Smooth muscle cell (in vitro differentiated cells): Measurements from ENCODE around the gene CD300LF. TPM values are rescaled to one million over a fixed set of nuclear protein-coding genes. Genes with fewer than 3 reads are reported as not detected.

Source experiments
- DNase-seq: peaks from one replicate; lab custom pipeline; 2025; ENCODE audit not compliant: unreplicated experiment; lab: John Stamatoyannopoulos, UW
- H2AFZ ChIP-seq: fragments of 200-600 bp; sonication (generic); 2 replicates; pipeline ENCODE4 v1.6.0; 2016; ENCODE audit warnings: antibody characterized with exemption, low read depth, mild to moderate bottlenecking
- H3F3A ChIP-seq: fragments of 200-600 bp; sonication (generic); 2 replicates; pipeline ENCODE4 v1.6.0; 2017; ENCODE audit warnings: antibody characterized with exemption, low read depth
- H3K27ac ChIP-seq: fragments of 200-600 bp; sonication (generic); 2 replicates; pipeline ENCODE4 v1.5.1; 2016; ENCODE audit warnings: low read depth, mild to moderate bottlenecking
- H3K27me3 ChIP-seq: fragments of 200-600 bp; sonication (generic); 2 replicates; pipeline ENCODE4 v1.6.1; 2016; ENCODE audit warnings: low read depth, mild to moderate bottlenecking
- H3K36me3 ChIP-seq: fragments of 200-600 bp; sonication (generic); 2 replicates; pipeline ENCODE4 v1.5.1; 2016; ENCODE audit warnings: low read depth
- H3K4me1 ChIP-seq: fragments of 200-600 bp; sonication (generic); 2 replicates; pipeline ENCODE4 v1.5.1; 2016; ENCODE audit warnings: low read depth
- H3K4me2 ChIP-seq: fragments of 200-600 bp; sonication (generic); 2 replicates; pipeline ENCODE4 v1.6.0; 2016; ENCODE audit warnings: mild to moderate bottlenecking
- H3K4me3 ChIP-seq: fragments of 200-600 bp; sonication (generic); 2 replicates; pipeline ENCODE4 v1.5.1; 2016; ENCODE audit warnings: mild to moderate bottlenecking
- H3K79me2 ChIP-seq: fragments of 200-600 bp; sonication (generic); 2 replicates; pipeline ENCODE4 v1.6.0; 2016; ENCODE audit warnings: low read depth, mild to moderate bottlenecking
- H3K9ac ChIP-seq: fragments of 200-600 bp; sonication (generic); 2 replicates; pipeline ENCODE4 v1.6.0; 2016; ENCODE audit warnings: low read depth
- H3K9me3 ChIP-seq: fragments of 200-600 bp; sonication (generic); replicated peaks from 2 replicates; pipeline ENCODE4 v1.5.1; 2016; ENCODE audit warnings: low read depth
- H4K20me1 ChIP-seq: fragments of 200-600 bp; sonication (generic); 2 replicates; pipeline ENCODE4 v1.6.0; 2016; ENCODE audit warnings: low read depth
- WGBS: methylation state at CpG from one replicate; pipeline ENCODE4 v1.1.7; 2016; ENCODE audit warnings: low lambda C conversion rate; 5-methylcytosine and 5-hydroxymethylcytosine counted together
- polyA plus RNA-seq: library from polyadenylated mRNA; unstranded; fragments of >200 nt; fragmentation: Nextera tagmentation; extraction: Ambion mirVana; gene quantifications from 2 replicates; pipeline ENCODE4 v1.2.1, GENCODE V29; 2016
- total RNA-seq: library from RNA; depleted of rRNA; stranded (reverse); fragments of >200 nt; gene quantifications from 2 replicates; pipeline ENCODE4 v1.2.3, GENCODE V29; 2014
- TF ChIP-seq, protein P1 (sequence below): fragments of 200-600 bp; sonication (generic); IDR thresholded peaks from 2 replicates; pipeline ENCODE4 v1.5.1; 2017; ENCODE audit warnings: borderline replicate concordance, mild to moderate bottlenecking, antibody characterized with exemption; ENCODE audit not compliant: insufficient read depth, poor library complexity, severe bottlenecking

CD300LF gene
- total and polyA plus RNA-seq, 2 experiments from 2014 or later = not detected

DNA sequence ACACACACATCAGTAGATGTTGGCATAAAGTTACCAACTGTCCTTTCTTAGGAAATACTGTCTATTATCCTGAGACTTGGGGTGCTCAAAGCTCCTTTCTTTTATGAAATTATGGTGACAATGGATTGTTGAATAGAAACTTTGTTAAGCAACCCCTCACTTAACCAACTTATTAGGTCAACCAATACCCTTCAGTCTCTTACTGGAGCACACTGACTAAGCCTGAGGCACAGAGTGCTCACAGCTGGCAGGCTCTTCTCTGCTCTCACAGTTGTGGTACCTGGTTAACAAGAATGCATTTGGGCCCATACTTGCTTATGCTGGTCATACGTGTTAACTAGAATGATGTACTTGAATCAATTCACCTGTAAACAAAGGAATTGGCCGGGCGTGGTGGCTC lies 24.8 kb downstream of the CD300LF start:
- DNase-seq = no peak
- no peak overlapping the region for H2AFZ ChIP-seq
- H3K4me1 ChIP-seq = no peaks in the 10 kb centered on the region
- H4K20me1 ChIP-seq = no peaks in the 10 kb centered on the region
- H3K36me3 ChIP-seq = no peaks in the 10 kb centered on the region
- no peaks in the 10 kb centered on the region for H3F3A ChIP-seq
- TF ChIP-seq, protein P1, sequence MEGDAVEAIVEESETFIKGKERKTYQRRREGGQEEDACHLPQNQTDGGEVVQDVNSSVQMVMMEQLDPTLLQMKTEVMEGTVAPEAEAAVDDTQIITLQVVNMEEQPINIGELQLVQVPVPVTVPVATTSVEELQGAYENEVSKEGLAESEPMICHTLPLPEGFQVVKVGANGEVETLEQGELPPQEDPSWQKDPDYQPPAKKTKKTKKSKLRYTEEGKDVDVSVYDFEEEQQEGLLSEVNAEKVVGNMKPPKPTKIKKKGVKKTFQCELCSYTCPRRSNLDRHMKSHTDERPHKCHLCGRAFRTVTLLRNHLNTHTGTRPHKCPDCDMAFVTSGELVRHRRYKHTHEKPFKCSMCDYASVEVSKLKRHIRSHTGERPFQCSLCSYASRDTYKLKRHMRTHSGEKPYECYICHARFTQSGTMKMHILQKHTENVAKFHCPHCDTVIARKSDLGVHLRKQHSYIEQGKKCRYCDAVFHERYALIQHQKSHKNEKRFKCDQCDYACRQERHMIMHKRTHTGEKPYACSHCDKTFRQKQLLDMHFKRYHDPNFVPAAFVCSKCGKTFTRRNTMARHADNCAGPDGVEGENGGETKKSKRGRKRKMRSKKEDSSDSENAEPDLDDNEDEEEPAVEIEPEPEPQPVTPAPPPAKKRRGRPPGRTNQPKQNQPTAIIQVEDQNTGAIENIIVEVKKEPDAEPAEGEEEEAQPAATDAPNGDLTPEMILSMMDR = no peak
- 94% methylated on average over 3 of the region's 3 CpGs for WGBS
- H3K9ac ChIP-seq = no peak overlapping the region
- H3K79me2 ChIP-seq = no peaks in the 10 kb centered on the region
- no peak overlapping the region for H3K4me2 ChIP-seq
- H3K9me3 ChIP-seq = no peaks in the 10 kb centered on the region
- no peak overlapping the region for H3K27ac ChIP-seq
- no peak overlapping the region for H3K4me3 ChIP-seq
- H3K27me3 ChIP-seq = peaks cover 14% of the 10 kb centered on the region

- no peak overlapping the region for H3K4me3 ChIP-seq
- H3K9me3 ChIP-seq = no peaks in the 10 kb centered on the region
- no peak overlapping the region for H3K27ac ChIP-seq
- H3K4me2 ChIP-seq = no peak overlapping the region
- no peaks in the 10 kb centered on the region for H3F3A ChIP-seq
- peaks cover 19% of the 10 kb centered on the region for H3K27me3 ChIP-seq
- no peak overlapping the region for H3K9ac ChIP-seq
- H3K79me2 ChIP-seq = no peaks in the 10 kb centered on the region
- no peak overlapping the region for H2AFZ ChIP-seq
- WGBS = 79% methylated on average over 5 of the region's 5 CpGs
- DNase-seq = no peak
- H4K20me1 ChIP-seq = no peaks in the 10 kb centered on the region
- H3K36me3 ChIP-seq = no peaks in the 10 kb centered on the region
- TF ChIP-seq, protein P1 = no peak
- H3K4me1 ChIP-seq = no peaks in the 10 kb centered on the region
These were observed 26.0 kb downstream of the CD300LF start for GRCh38 chr17:74686761-74687160.

DNA sequence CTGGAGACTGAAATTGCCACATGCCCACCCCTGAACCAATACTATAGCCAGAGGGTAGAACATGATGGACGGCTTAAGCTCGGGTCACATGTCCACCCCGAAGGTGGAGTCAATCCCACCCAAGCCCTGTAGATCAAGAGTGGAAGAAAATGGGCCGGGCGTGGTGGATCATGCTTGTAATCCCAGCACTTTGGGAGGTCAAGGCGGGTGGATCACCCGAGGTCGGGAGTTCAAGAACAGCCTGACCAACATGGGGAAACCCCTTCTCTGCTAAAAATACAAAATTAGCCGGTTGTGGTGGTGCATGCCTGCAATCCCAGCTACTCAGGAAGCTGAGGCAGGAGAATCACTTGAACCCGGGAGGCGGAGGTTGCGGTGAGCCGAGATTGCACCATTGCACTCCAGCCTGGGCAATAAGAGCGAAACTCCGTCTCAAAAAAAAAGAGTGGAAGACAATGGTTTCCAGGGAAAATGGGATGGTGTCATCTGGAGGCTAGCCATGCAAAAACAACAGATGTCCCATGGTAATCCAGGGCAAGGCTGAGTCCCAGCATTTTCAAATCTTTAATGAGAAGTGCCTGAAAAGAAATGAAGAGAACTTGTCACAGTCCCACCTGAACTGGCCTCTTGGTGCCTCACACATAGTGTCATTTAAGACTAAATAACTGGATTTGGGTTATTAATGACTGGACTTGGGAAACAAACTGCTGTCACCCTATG lies 30.1 kb downstream of the CD300LF start:
- TF ChIP-seq, protein P1 = no peak
- no peaks in the 10 kb centered on the region for H3K9me3 ChIP-seq
- H3K36me3 ChIP-seq = no peaks in the 10 kb centered on the region
- H3K27ac ChIP-seq = no peak overlapping the region
- no peaks in the 10 kb centered on the region for H3K79me2 ChIP-seq
- H3K27me3 ChIP-seq = peaks cover 24% of the 10 kb centered on the region
- WGBS = 86% methylated on average over 15 of the region's 15 CpGs
- H3K4me1 ChIP-seq = no peaks in the 10 kb centered on the region
- H2AFZ ChIP-seq = no peak overlapping the region
- no peak overlapping the region for H3K4me2 ChIP-seq
- no peak for DNase-seq
- no peak overlapping the region for H3K4me3 ChIP-seq
- no peak overlapping the region for H3K9ac ChIP-seq
- no peaks in the 10 kb centered on the region for H3F3A ChIP-seq
- H4K20me1 ChIP-seq = no peaks in the 10 kb centered on the region

DNA sequence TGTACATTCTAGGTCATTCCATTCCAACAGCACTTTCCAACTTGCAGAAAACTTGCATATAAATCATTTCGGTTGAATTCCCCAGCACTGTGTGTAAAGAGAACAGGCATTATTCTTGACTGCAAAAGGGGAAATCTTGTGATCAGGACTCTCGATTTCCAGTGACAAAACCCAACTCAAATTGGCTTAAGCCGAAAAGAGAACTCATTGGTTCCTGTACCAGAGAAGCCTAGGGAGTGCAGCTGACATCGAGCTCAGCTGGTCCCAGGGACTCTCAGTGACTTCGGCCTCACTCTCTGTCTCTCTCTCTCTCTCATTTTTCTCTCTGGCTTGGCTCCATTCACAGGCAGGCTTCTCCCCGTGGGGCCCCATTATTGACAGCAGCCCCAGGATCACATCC lies 30.7 kb downstream of the CD300LF start:
- no peaks in the 10 kb centered on the region for H3K9me3 ChIP-seq
- H3K27me3 ChIP-seq = peaks cover 24% of the 10 kb centered on the region
- H3K4me3 ChIP-seq = no peak overlapping the region
- no peaks in the 10 kb centered on the region for H3K36me3 ChIP-seq
- no peak for DNase-seq
- no peak overlapping the region for H3K4me2 ChIP-seq
- H3K4me1 ChIP-seq = no peaks in the 10 kb centered on the region
- no peak overlapping the region for H2AFZ ChIP-seq
- H3F3A ChIP-seq = peaks cover 4% of the 10 kb centered on the region
- 82% methylated on average over 6 of the region's 6 CpGs for WGBS
- H3K79me2 ChIP-seq = no peaks in the 10 kb centered on the region
- no peaks in the 10 kb centered on the region for H4K20me1 ChIP-seq
- TF ChIP-seq, protein P1 = no peak
- no peak overlapping the region for H3K9ac ChIP-seq
- H3K27ac ChIP-seq = no peak overlapping the region
